ENCODE results near the gene ARSK. TPM values are rescaled to one million over a fixed set of nuclear protein-coding genes. Genes with fewer than 3 reads are reported as not detected.

ARSK gene
- total RNA-seq, result 1 to 10 TPM; 6.0 to 8.7 TPM

GRCh38 chr5:95554647-95555548 lies at the start of gene ARSK, which contains the start of gene SKIC3:
TSS of gene ARSK (plus strand) at chr5:95555101. CDS start at chr5:95555279, 178 bp downstream.
TSS of gene SKIC3 (minus strand) at chr5:95554977. CDS start at chr5:95547150, 7,827 bp downstream.
- ATAC-seq (peak; percentile 90 to 91), DNase-seq (ENCODE audit: low spot score in 2 of 2) (peak; percentile 84 to 91)
- H3K36me3 Mint-ChIP-seq, result peaks cover 6 to 10% of the 10 kb centered on the region in 2 donors
- no peaks in the 10 kb centered on the region for H3K9me3 Mint-ChIP-seq
- peak within 1 kb of the TSS; percentile 84 to 98 for H3K27ac Mint-ChIP-seq

GRCh38 chr5:95508550-95508949 lies 46.4 kb upstream of the ARSK start:
- peaks cover 13 to 19% of the 10 kb centered on the region in 2 donors for H3K36me3 Mint-ChIP-seq
- ATAC-seq (no peak), DNase-seq (ENCODE audit: low spot score in 2 of 2) (no peak)
- H3K27ac Mint-ChIP-seq, result no peak overlapping the region
- no peaks in the 10 kb centered on the region for H3K9me3 Mint-ChIP-seq

- no peak for DNase-seq (ENCODE audit: low spot score in 2 of 2)
- Mint-ChIP-seq H3K9me3 (no peaks in the 10 kb centered on the region), H3K36me3 (peaks cover 8 to 14% of the 10 kb centered on the region in 2 donors), H3K27ac (peak overlapping the region in 1 of 2 donors; percentile 33)
- no peak for ATAC-seq
Observed at GRCh38 chr5:95511606-95512005, 43.3 kb upstream of the ARSK start.

- H3K9me3 Mint-ChIP-seq, result no peaks in the 10 kb centered on the region
- DNase-seq (ENCODE audit: low spot score in 2 of 2) (no peak), ATAC-seq (no peak)
- no peak overlapping the region for H3K27ac Mint-ChIP-seq
- peaks cover 6 to 20% of the 10 kb centered on the region in 2 donors for H3K36me3 Mint-ChIP-seq
Observed at GRCh38 chr5:95518417-95518816, 36.5 kb upstream of the ARSK start.

- Mint-ChIP-seq H3K36me3 (peaks cover 6 to 20% of the 10 kb centered on the region in 2 donors), H3K9me3 (no peaks in the 10 kb centered on the region), H3K27ac (no peak overlapping the region)
- ATAC-seq (no peak), DNase-seq (ENCODE audit: low spot score in 2 of 2) (no peak)
Observed at GRCh38 chr5:95519151-95519550, 35.8 kb upstream of the ARSK start.

- ATAC-seq, result no peak
- peaks cover 6 to 20% of the 10 kb centered on the region in 2 donors for H3K36me3 Mint-ChIP-seq
- DNase-seq (ENCODE audit: low spot score in 2 of 2), result no peak
- no peaks in the 10 kb centered on the region for H3K9me3 Mint-ChIP-seq
- no peak overlapping the region for H3K27ac Mint-ChIP-seq
Observed at GRCh38 chr5:95519681-95520080, 35.2 kb upstream of the ARSK start.

GRCh38 chr5:95520206-95520605 lies 34.7 kb upstream of the ARSK start:
- no peak for DNase-seq (ENCODE audit: low spot score in 2 of 2)
- no peak for ATAC-seq
- Mint-ChIP-seq H3K27ac (no peak overlapping the region), H3K36me3 (peaks cover 6 to 20% of the 10 kb centered on the region in 2 donors), H3K9me3 (no peaks in the 10 kb centered on the region)

GRCh38 chr5:95524423-95524822 lies 30.5 kb upstream of the ARSK start:
- Mint-ChIP-seq H3K9me3 (no peaks in the 10 kb centered on the region), H3K27ac (no peak overlapping the region), H3K36me3 (peaks cover 5 to 33% of the 10 kb centered on the region in 2 donors)
- DNase-seq (ENCODE audit: low spot score in 2 of 2) (no peak), ATAC-seq (no peak)

- DNase-seq (ENCODE audit: low spot score in 2 of 2), result no peak
- no peak for ATAC-seq
- no peak overlapping the region for H3K27ac Mint-ChIP-seq
- no peaks in the 10 kb centered on the region for H3K9me3 Mint-ChIP-seq
- peaks cover 5 to 24% of the 10 kb centered on the region in 2 donors for H3K36me3 Mint-ChIP-seq
Observed at GRCh38 chr5:95526871-95527270, 28.0 kb upstream of the ARSK start.

GRCh38 chr5:95528565-95528964 lies 26.3 kb upstream of the ARSK start:
- Mint-ChIP-seq H3K36me3 (peaks cover 5 to 24% of the 10 kb centered on the region in 2 donors), H3K9me3 (no peaks in the 10 kb centered on the region)
- DNase-seq (ENCODE audit: low spot score in 2 of 2), result no peak

GRCh38 chr5:95530416-95530815 lies 24.5 kb upstream of the ARSK start:
- no peak for ATAC-seq
- Mint-ChIP-seq H3K27ac (no peak overlapping the region), H3K36me3 (peaks cover 5 to 33% of the 10 kb centered on the region in 2 donors), H3K9me3 (no peaks in the 10 kb centered on the region)
- no peak for DNase-seq (ENCODE audit: low spot score in 2 of 2)

More at GRCh38 chr5:95528565-95528964, 26.3 kb upstream of the ARSK start:
- no peak overlapping the region for H3K27ac Mint-ChIP-seq
- ATAC-seq, result no peak

GRCh38 chr5:95531491-95531890 lies 23.4 kb upstream of the ARSK start:
- no peak for ATAC-seq
- peaks cover 5 to 26% of the 10 kb centered on the region in 2 donors for H3K36me3 Mint-ChIP-seq

GRCh38 chr5:95532415-95532814 lies 22.5 kb upstream of the ARSK start:
- Mint-ChIP-seq H3K36me3 (peaks cover 5 to 29% of the 10 kb centered on the region in 2 donors), H3K27ac (no peak overlapping the region), H3K9me3 (no peaks in the 10 kb centered on the region)
- ATAC-seq (no peak), DNase-seq (ENCODE audit: low spot score in 2 of 2) (no peak)

More at GRCh38 chr5:95531491-95531890, 23.4 kb upstream of the ARSK start:
- H3K27ac Mint-ChIP-seq, result no peak overlapping the region
- DNase-seq (ENCODE audit: low spot score in 2 of 2), result no peak
- no peaks in the 10 kb centered on the region for H3K9me3 Mint-ChIP-seq

- ATAC-seq (peak in 1 of 2 donors; percentile 92), DNase-seq (ENCODE audit: low spot score in 2 of 2) (no peak)
- peaks cover 5 to 26% of the 10 kb centered on the region in 2 donors for H3K36me3 Mint-ChIP-seq
- no peaks in the 10 kb centered on the region for H3K9me3 Mint-ChIP-seq
- H3K27ac Mint-ChIP-seq, result peak overlapping the region in 1 of 2 donors; percentile 6
Observed at GRCh38 chr5:95533106-95533505, 21.8 kb upstream of the ARSK start.

GRCh38 chr5:95533761-95534160 lies 21.1 kb upstream of the ARSK start:
- H3K27ac Mint-ChIP-seq, result peak overlapping the region in 1 of 2 donors; percentile 83
- no peaks in the 10 kb centered on the region for H3K9me3 Mint-ChIP-seq
- peaks cover 5 to 21% of the 10 kb centered on the region in 2 donors for H3K36me3 Mint-ChIP-seq
- ATAC-seq (no peak), DNase-seq (ENCODE audit: low spot score in 2 of 2) (no peak)

GRCh38 chr5:95537501-95537900 lies 17.4 kb upstream of the ARSK start:
- Mint-ChIP-seq H3K36me3 (peaks cover 6 to 33% of the 10 kb centered on the region in 2 donors), H3K27ac (no peak overlapping the region), H3K9me3 (no peaks in the 10 kb centered on the region)
- DNase-seq (ENCODE audit: low spot score in 2 of 2) (no peak), ATAC-seq (no peak)

- peaks cover 6 to 18% of the 10 kb centered on the region in 2 donors for H3K36me3 Mint-ChIP-seq
- no peak for DNase-seq (ENCODE audit: low spot score in 2 of 2)
- no peak overlapping the region for H3K27ac Mint-ChIP-seq
- ATAC-seq, result peak; percentile 30 to 47
- no peaks in the 10 kb centered on the region for H3K9me3 Mint-ChIP-seq
Observed at GRCh38 chr5:95543017-95543705, 11.7 kb upstream of the ARSK start.
